Cardiac muscle cell (in vitro differentiated cells and primary cell): ENCODE results near the gene MYCN. TPM values are rescaled to one million over a fixed set of nuclear protein-coding genes. Genes with fewer than 3 reads are reported as not detected.

ENCODE experiments used
- DNase-seq, 2 donors: peaks; one replicate each; pipeline versions ENCODE4 v3.0.0 to v3.0.0-alpha.2; 2010 to 2017; ENCODE audit warnings: low read depth in 1 of 2, low spot score in 1 of 2
- H3K27ac ChIP-seq: fragments of 200-600 bp; sonication (generic); 2 replicates; pipeline ENCODE4 v1.5.1; 2016
- H3K27me3 ChIP-seq: fragments of 200-600 bp; sonication (generic); 2 replicates; pipeline ENCODE4 v1.6.0; 2016; ENCODE audit warnings: control low read depth
- H3K36me3 ChIP-seq: fragments of 200-600 bp; sonication (generic); 2 replicates; pipeline ENCODE4 v1.5.1; 2016; ENCODE audit warnings: control low read depth
- H3K4me1 ChIP-seq: fragments of 200-600 bp; sonication (generic); 2 replicates; pipeline ENCODE4 v1.8.1; 2017; ENCODE audit warnings: low read depth, mild to moderate bottlenecking, mixed run types
- H3K4me3 ChIP-seq: fragments of 200-600 bp; sonication (generic); 2 replicates; pipeline ENCODE4 v1.5.1; 2016; ENCODE audit warnings: mild to moderate bottlenecking
- H3K9me3 ChIP-seq: fragments of 200-600 bp; sonication (generic); 2 replicates; pipeline ENCODE4 v1.5.1; 2017; ENCODE audit warnings: low read depth, mild to moderate bottlenecking, control low read depth
- polyA plus RNA-seq: library from polyadenylated mRNA; unstranded; fragments of >200 nt; fragmentation: Nextera tagmentation; extraction: Ambion mirVana; gene quantifications from 2 replicates; pipeline ENCODE4 v1.2.1, GENCODE V29; 2016
- total RNA-seq: library from RNA; depleted of rRNA; stranded (reverse); fragments of >200 nt; gene quantifications from 2 replicates; pipeline ENCODE4 v1.2.3, GENCODE V29; 2016
- TF ChIP-seq, protein P1 (sequence below): IDR thresholded peaks from 2 replicates; pipeline ENCODE4 v1.5.1; 2012; ENCODE audit warnings: low read depth, mild to moderate bottlenecking, low read length

MYCN gene
- total and polyA plus RNA-seq, 2 experiments from 2014 or later = 38.5 to 72.5 TPM

DNA sequence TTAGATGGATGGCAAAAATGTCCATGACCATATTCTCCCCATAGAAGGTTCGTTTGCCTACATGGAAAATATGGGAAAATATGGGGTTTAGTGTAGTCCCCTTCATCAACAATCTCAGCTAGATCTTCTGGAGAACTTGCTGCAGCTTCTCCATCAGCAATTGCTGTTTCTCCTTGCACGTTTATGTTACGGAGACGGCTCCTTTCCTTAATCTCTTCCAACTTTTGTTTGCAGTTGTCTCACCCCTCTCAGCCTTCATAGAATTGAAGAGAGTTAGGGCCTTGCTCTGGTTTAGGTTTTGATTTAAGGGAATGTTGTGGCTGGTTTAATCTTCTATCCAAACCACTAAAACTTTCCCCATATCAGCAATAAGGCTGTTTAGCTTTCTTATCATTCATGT is 28.9 kb downstream of the MYCN start:
- H3K4me3 ChIP-seq = no peak overlapping the region
- TF ChIP-seq, protein P1, sequence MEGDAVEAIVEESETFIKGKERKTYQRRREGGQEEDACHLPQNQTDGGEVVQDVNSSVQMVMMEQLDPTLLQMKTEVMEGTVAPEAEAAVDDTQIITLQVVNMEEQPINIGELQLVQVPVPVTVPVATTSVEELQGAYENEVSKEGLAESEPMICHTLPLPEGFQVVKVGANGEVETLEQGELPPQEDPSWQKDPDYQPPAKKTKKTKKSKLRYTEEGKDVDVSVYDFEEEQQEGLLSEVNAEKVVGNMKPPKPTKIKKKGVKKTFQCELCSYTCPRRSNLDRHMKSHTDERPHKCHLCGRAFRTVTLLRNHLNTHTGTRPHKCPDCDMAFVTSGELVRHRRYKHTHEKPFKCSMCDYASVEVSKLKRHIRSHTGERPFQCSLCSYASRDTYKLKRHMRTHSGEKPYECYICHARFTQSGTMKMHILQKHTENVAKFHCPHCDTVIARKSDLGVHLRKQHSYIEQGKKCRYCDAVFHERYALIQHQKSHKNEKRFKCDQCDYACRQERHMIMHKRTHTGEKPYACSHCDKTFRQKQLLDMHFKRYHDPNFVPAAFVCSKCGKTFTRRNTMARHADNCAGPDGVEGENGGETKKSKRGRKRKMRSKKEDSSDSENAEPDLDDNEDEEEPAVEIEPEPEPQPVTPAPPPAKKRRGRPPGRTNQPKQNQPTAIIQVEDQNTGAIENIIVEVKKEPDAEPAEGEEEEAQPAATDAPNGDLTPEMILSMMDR = no peak
- no peaks in the 10 kb centered on the region for H3K27me3 ChIP-seq
- no peak overlapping the region for H3K27ac ChIP-seq
- no peak for DNase-seq
- H3K4me1 ChIP-seq = no peaks in the 10 kb centered on the region
- no peaks in the 10 kb centered on the region for H3K9me3 ChIP-seq
- no peaks in the 10 kb centered on the region for H3K36me3 ChIP-seq

DNA sequence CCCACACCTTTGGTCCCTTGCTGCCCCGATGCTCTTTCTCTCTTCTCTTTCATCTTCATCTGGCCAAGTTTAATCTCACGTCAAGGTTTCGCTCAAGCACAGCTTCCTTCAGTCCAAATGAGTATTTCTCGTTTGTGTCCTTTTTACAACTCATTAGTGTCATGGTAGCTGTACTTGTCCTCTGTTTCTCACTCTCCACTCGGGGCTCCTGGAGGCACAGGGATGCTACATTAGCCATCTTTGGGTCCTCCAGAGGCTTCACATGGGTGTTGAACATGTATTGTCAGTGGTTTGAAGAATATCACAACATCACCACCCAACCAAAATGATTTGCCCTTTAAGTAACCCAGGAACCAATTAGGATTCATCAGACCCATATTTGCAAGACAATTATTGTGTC is 30.4 kb downstream of the MYCN start:
- H3K4me1 ChIP-seq = no peaks in the 10 kb centered on the region
- H3K27me3 ChIP-seq = no peaks in the 10 kb centered on the region
- no peaks in the 10 kb centered on the region for H3K9me3 ChIP-seq
- TF ChIP-seq, protein P1 = no peak
- H3K36me3 ChIP-seq = no peaks in the 10 kb centered on the region
- DNase-seq = no peak
- H3K4me3 ChIP-seq = no peak overlapping the region
- no peak overlapping the region for H3K27ac ChIP-seq

DNA sequence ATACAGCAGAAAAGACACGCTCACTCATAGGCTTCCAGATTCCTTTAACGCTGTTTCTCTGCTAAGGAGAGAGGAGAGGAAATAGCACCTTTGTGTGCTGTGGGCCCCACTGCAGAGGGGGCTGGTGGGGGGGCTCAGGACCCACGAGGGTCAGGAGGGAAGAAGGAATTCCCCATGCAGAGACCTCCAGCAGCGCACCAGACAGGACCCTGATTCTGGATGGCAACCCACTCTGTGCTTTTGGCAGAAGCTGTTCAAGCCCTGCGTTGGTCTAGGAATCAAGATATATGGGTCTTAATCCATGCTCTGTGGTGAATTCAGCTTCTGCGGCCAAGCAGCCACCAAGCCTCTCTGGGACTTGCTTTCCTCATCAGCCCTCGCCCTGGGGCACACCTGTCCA is 31.0 kb downstream of the MYCN start:
- Histone ChIP-seq H3K4me3 (no peak overlapping the region), H3K4me1 (no peaks in the 10 kb centered on the region), H3K36me3 (no peaks in the 10 kb centered on the region), H3K27me3 (no peaks in the 10 kb centered on the region), H3K9me3 (no peaks in the 10 kb centered on the region), H3K27ac (no peak overlapping the region)
- TF ChIP-seq, protein P1 = no peak
- no peak for DNase-seq

- no peak for DNase-seq
- Histone ChIP-seq H3K36me3 (no peaks in the 10 kb centered on the region), H3K27me3 (no peaks in the 10 kb centered on the region), H3K4me1 (no peaks in the 10 kb centered on the region), H3K27ac (no peak overlapping the region), H3K4me3 (no peak overlapping the region), H3K9me3 (no peaks in the 10 kb centered on the region)
- TF ChIP-seq, protein P1 = no peak
Observed at GRCh38 chr2:15971831-15972522, 31.6 kb downstream of the MYCN start.

GRCh38 chr2:15973481-15974401 is 33.4 kb downstream of the MYCN start:
- TF ChIP-seq, protein P1 = no peak
- Histone ChIP-seq H3K9me3 (no peaks in the 10 kb centered on the region), H3K27me3 (no peaks in the 10 kb centered on the region), H3K4me1 (no peaks in the 10 kb centered on the region), H3K27ac (no peak overlapping the region), H3K4me3 (no peak overlapping the region), H3K36me3 (no peaks in the 10 kb centered on the region)
- DNase-seq = no peak
